Measurements from ENCODE around the gene OPN1SW. TPM values are rescaled to one million over a fixed set of nuclear protein-coding genes. Genes with fewer than 3 reads are reported as not detected.

Gene OPN1SW
- total RNA-seq, 1 donor from 2014 or later = not detected

DNA sequence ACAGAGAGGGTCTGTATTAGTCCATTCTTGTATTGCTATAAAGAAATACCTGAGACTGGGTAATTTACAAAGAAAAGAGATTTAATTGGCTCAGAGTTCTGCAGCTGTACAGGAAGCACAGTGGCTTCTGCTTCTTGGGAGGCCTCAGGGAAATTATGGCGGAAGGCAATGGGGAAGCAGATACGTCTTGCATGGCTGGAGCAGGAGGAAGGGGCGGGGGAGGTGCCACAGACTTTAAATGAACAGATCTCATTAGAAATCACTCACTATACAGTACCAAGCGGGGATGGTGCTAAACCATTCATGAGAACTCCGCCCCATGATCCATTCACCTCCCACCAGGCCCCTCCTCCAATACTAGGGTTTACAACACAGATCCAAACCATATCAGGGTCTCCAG lies 40.2 kb downstream of the OPN1SW start:
- ATAC-seq = no peak
- intact Hi-C loops (cut with DNase I) = no loop called here
- DNase-seq = no peak

DNA sequence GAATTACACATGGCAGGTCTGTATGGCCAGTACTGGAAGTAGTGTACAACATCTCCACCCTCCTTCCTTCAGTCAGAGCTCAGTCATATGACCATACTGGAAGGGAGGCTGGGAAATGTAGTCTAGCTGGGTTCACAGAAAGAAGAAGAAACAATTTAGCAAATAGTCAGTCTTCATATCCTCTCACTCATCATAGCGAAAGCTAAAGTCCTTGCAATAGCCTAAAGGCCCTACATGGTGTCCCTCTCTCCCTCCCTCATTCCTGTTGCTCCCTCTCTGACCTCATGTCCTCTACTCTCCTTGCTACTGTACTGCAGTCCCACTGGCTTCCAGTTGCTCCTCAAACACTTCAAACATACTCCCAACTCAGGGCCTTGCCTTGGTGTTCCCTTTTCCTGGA lies 40.7 kb downstream of the OPN1SW start:
- intact Hi-C loops (cut with DNase I) = no loop called here
- no peak for ATAC-seq
- Histone ChIP-seq H3K27me3 (no peaks in the 10 kb centered on the region), H3K4me1 (peaks cover 6% of the 10 kb centered on the region), H3K27ac (no peak overlapping the region), H3K4me3 (no peak overlapping the region), H3K36me3 (no peaks in the 10 kb centered on the region), H3K9me3 (no peaks in the 10 kb centered on the region)
- no peak for DNase-seq
- TF ChIP-seq, protein P1, sequence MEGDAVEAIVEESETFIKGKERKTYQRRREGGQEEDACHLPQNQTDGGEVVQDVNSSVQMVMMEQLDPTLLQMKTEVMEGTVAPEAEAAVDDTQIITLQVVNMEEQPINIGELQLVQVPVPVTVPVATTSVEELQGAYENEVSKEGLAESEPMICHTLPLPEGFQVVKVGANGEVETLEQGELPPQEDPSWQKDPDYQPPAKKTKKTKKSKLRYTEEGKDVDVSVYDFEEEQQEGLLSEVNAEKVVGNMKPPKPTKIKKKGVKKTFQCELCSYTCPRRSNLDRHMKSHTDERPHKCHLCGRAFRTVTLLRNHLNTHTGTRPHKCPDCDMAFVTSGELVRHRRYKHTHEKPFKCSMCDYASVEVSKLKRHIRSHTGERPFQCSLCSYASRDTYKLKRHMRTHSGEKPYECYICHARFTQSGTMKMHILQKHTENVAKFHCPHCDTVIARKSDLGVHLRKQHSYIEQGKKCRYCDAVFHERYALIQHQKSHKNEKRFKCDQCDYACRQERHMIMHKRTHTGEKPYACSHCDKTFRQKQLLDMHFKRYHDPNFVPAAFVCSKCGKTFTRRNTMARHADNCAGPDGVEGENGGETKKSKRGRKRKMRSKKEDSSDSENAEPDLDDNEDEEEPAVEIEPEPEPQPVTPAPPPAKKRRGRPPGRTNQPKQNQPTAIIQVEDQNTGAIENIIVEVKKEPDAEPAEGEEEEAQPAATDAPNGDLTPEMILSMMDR (IDR thresholded peaks at IDR 0.05) = no peak

More for the DNA sequence above, 40.2 kb downstream of the OPN1SW start:
- Histone ChIP-seq H3K4me3 (no peak overlapping the region), H3K27me3 (no peaks in the 10 kb centered on the region), H3K27ac (no peak overlapping the region), H3K9me3 (no peaks in the 10 kb centered on the region), H3K4me1 (peaks cover 11% of the 10 kb centered on the region), H3K36me3 (no peaks in the 10 kb centered on the region)
- TF ChIP-seq, protein P1 (IDR thresholded peaks at IDR 0.05) = no peak

DNA sequence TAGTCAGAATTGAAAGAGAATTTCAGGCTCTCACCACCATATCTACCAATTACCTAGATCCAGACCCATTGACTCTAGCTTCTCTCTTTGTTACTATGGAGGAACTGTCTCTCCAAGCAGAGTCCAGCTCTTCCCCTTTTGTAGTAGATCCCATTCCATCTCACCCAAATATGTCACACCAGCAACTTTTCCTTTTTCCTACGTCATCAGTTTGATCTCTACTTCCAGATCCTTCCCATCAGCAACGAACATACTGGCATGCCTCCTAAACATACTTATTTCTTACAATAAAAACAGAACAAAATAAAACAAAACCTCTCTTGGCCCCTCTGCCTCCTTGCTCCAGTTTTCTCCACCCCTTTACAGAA lies 42.3 kb downstream of the OPN1SW start:
- no peak for ATAC-seq
- intact Hi-C loops (cut with DNase I) = no loop called here
- TF ChIP-seq, protein P1 (IDR thresholded peaks at IDR 0.05) = no peak

DNA sequence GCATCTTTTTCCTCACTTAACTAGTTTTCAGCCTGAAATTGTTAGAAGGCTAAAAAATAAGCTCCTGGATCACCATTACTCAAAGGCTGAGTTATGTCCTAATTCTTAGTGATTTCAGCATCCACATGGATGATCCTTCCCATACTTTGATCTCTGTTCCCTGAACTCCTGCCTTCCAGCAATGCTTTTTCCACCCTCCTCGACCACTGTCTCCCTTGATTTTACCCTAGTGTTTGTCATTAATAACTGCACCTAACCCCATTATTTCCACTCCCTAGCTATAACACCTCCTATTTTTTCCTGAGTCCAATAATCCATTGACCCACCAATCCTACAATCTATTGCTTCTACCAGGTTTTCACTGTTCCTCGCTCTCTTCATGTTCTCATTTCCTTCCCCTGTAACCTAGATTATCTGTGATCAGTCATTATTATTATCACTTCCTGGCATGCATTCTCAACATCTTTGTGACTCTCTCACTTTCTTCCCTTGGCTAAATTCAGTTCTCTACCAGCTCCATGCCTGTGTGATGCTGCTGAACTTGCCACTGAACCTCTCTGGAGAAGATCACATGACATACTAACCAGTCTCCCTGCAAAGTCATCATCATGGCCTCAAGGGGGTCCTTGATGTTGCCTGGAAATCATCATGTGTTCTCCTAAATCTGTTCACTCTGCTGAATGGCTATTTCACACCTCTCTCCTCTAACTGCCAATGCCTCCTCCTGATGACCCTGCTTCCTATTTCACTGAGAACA lies 42.9 kb downstream of the OPN1SW start:
- no peak for DNase-seq
- Histone ChIP-seq H3K27me3 (no peaks in the 10 kb centered on the region), H3K4me1 (no peaks in the 10 kb centered on the region), H3K27ac (no peak overlapping the region), H3K4me3 (no peak overlapping the region), H3K36me3 (no peaks in the 10 kb centered on the region), H3K9me3 (no peaks in the 10 kb centered on the region)
- TF ChIP-seq, protein P1 (IDR thresholded peaks at IDR 0.05) = no peak
- no peak for ATAC-seq
- intact Hi-C loops (cut with DNase I) = no loop called here

More for the DNA sequence above, 42.3 kb downstream of the OPN1SW start:
- no peaks in the 10 kb centered on the region for H3K36me3 ChIP-seq
- H3K4me3 ChIP-seq = no peak overlapping the region
- H3K27ac ChIP-seq = no peak overlapping the region
- H3K27me3 ChIP-seq = no peaks in the 10 kb centered on the region
- H3K4me1 ChIP-seq = peaks cover 3% of the 10 kb centered on the region
- DNase-seq = no peak
- no peaks in the 10 kb centered on the region for H3K9me3 ChIP-seq

- intact Hi-C loops (cut with DNase I) = no loop called here
- Histone ChIP-seq H3K4me1 (no peaks in the 10 kb centered on the region), H3K36me3 (no peaks in the 10 kb centered on the region), H3K27ac (no peak overlapping the region), H3K9me3 (no peaks in the 10 kb centered on the region), H3K27me3 (no peaks in the 10 kb centered on the region), H3K4me3 (no peak overlapping the region)
- TF ChIP-seq, protein P1 (IDR thresholded peaks at IDR 0.05) = no peak
- DNase-seq (no peak), ATAC-seq (no peak)
Observed at GRCh38 chr7:128731184-128731583, 44.4 kb downstream of the OPN1SW start.

Data from upper lobe of right lung (tissue), 1 donor.